ENCODE data around the gene KLHL25.
"Not testable (repeated sequence)": the region's sequence is repeated elsewhere in the genome, so short reads cannot be mapped to it uniquely, and the experiment has no call there.

Gene KLHL25, protein sequence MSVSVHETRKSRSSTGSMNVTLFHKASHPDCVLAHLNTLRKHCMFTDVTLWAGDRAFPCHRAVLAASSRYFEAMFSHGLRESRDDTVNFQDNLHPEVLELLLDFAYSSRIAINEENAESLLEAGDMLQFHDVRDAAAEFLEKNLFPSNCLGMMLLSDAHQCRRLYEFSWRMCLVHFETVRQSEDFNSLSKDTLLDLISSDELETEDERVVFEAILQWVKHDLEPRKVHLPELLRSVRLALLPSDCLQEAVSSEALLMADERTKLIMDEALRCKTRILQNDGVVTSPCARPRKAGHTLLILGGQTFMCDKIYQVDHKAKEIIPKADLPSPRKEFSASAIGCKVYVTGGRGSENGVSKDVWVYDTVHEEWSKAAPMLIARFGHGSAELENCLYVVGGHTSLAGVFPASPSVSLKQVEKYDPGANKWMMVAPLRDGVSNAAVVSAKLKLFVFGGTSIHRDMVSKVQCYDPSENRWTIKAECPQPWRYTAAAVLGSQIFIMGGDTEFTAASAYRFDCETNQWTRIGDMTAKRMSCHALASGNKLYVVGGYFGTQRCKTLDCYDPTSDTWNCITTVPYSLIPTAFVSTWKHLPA

GRCh38 chr15:85794598-85795336 is at the start of gene KLHL25:
Gene KLHL25, minus strand, starts transcription at chr15:85794925. Its CDS starts 25,115 bp downstream, at chr15:85769810.
- peak; percentile 99 for DNase-seq (ENCODE audit: low spot score)

DNA sequence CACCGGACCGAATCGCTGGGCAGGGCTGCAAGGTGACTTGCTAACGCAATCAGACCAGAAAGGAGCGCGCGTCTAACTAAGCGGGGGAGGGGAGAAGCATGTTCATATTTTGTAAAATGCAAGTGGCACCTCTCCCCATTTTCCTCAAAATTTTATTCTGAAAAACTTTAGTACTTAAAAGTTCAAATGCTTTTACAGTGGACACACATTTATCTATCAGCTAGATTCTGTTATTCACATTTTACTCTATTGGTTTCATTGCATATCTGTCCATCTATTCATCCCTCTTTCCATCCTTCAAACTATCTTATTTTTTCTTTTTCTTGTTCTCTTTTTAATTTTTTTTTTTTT is 46.1 kb upstream of the KLHL25 start:
- DNase-seq (ENCODE audit: low spot score), result no peak

DNA sequence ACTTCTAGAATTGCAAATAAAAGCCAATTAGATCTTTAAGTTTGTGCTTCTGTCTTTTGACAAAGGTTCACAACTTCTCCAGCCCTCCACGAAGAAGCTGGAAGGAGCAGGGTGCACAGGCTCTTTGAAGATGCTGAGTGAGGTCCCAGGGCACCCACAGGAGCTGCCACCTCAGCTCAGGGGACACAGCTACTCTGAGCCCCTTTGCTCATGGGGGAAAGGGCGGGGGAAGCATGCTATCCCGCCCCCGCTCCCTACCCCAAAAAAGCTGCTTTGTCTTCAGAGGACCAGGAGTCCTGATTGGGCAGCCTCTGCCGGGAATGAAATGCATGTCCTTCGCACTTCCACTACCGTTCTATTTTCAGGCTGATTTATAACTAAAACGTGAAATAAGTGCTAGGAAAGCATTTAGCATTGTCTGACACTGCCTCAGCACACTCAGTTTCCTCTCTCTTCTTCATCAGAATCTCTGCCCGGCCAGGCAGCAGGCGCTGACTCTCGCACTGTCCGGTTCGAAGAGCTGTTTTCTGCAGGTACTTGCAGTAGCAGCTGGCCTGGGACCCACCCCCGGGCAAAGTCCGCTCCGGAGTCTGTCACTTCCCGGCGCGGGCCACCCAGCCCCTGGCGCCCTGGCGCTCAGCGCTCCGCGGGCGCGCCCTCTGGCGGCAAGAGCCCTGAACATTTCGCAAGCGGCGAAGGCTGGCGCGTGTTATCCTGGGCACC is 45.5 kb upstream of the KLHL25 start:
- DNase-seq (ENCODE audit: low spot score), result peak; percentile 76

DNA sequence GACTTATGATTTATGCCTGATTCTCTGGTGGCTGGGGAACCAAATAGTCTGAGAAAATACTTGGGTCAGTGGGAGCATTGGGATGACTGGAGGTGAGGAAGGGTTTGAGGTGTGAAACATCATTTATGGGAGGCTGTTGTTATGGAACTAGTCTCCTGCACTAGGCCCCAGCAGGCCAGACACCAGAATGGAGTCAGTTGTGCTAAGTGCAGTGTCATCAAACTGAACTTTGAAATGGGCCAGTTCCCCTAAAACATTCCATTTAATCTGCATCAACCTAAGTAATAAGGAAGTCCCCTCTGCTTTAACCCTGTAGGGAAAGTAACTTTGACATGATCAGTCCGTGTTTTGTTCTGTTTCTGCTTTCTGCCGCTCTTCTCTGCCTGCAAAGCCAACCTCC is 44.9 kb upstream of the KLHL25 start:
- no peak for DNase-seq (ENCODE audit: low spot score)

DNA sequence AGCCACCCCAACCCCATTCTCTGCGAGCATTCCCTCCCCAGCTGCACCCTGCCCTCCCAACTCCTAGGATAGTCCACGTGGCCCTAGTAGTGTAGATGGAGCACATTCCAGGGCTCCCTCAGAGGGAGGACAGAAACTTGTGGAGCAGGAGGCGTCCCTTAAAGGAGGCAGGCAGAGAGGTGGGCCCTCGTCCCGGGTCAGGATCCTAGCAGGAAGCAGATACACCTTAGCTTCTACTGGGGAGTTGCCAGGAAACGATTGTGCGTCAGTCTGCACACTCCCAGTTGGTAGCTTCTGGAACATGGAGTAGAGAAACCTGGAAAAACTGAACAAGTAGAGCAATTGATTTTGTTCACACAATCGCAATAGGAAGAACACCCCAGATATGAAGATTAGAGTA is 43.9 kb upstream of the KLHL25 start:
- no peak for DNase-seq (ENCODE audit: low spot score)

DNA sequence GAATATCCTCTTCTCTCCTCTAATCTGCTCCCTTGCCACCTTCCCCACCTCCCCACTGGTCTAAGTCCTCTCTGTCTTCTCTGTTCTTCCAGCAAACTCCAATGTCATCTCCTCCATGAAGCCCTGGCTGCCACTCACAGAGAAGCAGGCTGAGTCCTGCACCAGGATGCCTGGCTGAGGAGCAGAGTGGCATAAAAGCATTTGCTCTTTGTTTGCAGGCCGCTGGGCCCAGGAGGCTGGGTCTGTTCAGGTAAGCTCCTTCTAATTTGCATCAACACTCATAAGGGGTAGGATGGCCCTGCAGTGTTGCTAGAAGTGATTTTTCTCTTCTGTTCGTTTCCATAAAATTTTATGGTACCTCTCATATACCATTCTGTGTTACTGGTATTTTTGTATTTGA is 43.2 kb upstream of the KLHL25 start:
- DNase-seq (ENCODE audit: low spot score), result no peak

DNA sequence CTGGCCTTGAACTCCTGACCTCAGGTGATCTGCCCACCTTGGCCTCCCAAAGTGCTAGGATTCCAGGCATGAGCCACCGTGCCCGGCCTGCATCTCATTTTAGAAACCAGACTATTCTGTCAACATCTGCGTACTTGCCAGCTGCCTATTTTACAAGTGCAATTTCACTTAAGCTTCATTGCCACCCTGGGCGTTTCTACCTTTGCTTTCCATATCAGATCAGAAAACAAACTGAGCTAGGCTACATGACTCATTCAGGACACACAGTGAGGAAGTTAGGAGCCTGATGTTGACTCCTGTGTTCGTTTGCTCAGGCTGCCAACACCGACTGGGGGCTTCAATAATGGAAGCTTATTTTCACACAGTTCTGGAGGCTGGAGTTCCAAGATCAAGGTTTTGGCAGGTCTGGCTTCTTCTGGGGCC is 42.3 kb upstream of the KLHL25 start:
- no peak for DNase-seq (ENCODE audit: low spot score)

DNA sequence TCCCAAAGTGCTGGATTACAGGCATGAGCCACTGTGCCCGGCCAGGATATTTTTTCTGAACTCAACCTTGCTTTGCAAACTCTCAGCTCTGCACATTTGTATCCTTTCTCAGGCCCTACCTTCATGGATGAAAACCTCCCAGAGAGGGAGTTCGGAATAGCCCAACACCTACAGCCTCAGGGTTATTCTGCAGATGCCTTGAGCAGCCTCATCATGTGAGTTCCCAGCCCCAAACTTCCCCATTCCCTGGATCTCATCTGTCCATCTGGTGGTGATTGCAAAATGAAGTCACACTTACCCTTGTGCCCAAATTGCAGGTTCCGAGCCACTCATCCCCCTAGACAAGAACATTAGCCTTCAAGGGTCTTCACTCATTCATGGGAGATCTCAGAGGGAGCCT is 39.9 kb upstream of the KLHL25 start:
- no peak for DNase-seq (ENCODE audit: low spot score)

DNA sequence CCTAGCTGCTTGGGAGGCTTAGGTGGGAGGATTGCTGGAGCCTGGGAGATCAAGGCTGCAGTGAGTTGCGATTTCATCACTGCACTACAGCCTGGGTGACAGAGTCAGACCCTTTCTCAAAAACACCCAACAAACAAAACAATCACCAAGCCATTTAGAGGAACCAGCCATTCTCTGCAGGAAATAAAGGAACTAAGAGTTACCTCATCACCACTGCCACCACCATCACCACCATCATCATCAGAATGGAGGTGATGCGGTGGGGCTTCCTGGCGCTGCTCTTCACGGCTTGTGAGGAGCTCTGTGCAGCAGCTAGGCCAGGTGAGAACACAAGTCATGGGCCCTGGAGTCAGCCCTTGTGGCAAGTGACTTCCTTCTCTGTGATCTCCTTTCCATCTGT is 37.7 kb upstream of the KLHL25 start:
- DNase-seq (ENCODE audit: low spot score), result no peak

- peak; percentile 64 for DNase-seq (ENCODE audit: low spot score)
Measured at GRCh38 chr15:85831415-85832113, 36.8 kb upstream of the KLHL25 start.

- DNase-seq (ENCODE audit: low spot score), result not testable (repeated sequence)
Measured at GRCh38 chr15:85829754-85830153, 35.0 kb upstream of the KLHL25 start.

GRCh38 chr15:85828874-85829273 is 34.1 kb upstream of the KLHL25 start:
- no peak for DNase-seq (ENCODE audit: low spot score)

- no peak for DNase-seq (ENCODE audit: low spot score)
Measured at GRCh38 chr15:85828126-85828525, 33.4 kb upstream of the KLHL25 start.

- DNase-seq (ENCODE audit: low spot score), result no peak
Measured at GRCh38 chr15:85826756-85827515, 32.2 kb upstream of the KLHL25 start.

GRCh38 chr15:85825719-85826118 is 31.0 kb upstream of the KLHL25 start:
- DNase-seq (ENCODE audit: low spot score), result no peak

DNA sequence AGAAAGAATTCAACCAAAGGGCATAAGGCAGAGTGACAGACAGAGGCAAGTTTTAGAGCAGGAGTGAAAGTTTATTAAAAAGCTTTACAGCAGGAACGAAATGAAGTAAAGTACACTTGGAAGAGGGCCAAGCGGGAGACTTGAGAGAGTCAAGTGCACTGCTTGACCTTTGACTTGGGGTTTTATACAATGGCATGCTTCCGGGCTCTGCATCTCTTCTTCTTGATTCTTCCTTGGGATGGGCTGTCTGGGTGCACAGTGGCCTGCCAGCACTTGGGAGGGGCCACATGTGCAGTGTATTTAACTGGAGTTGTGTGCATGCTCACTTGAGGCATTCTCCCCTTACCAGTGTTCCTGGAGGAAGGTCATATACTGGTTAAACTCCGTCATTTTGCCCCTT is 30.4 kb upstream of the KLHL25 start:
- no peak for DNase-seq (ENCODE audit: low spot score)

DNA sequence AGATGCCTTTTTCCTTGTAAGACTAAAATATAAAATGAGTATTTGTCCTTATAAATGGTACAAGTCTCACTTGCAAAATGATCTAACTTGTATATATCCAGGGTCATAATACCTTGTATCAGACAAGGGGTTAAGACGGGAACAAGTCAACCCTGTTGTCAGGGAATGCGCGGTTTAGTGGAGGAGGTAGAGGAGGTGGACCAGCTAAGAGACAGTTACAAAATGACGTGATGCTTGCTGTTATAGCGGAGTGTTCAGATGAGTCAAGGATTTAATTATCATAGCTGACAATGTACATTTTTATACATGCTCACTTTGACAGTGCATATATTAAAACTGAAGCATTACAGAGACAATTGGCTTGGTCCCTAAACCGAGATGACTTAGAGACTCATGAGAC is 26.8 kb upstream of the KLHL25 start:
- DNase-seq (ENCODE audit: low spot score), result no peak

DNA sequence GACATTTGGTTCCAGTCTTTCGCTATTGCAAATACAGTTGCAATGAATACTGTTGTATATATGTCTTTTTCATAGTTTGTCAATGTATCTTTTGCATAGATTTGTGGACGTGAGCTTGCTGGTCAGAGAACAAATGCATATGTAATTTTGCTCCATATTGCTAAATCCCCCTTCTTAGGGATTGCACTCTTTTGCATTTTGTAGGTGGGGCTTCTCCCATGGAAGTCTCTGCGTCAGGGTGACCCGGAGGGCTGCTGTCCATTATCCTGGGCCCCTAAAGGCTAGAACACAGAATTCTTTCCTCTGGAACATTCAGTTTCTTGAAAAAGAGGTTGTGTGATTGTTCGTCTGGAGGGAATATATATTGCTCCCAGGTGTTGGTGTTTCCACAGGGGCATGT is 25.2 kb upstream of the KLHL25 start:
- no peak for DNase-seq (ENCODE audit: low spot score)

GRCh38 chr15:85813234-85813633 is 18.5 kb upstream of the KLHL25 start:
- no peak for DNase-seq (ENCODE audit: low spot score)

- DNase-seq (ENCODE audit: low spot score), result no peak
Measured at GRCh38 chr15:85810075-85810474, 15.3 kb upstream of the KLHL25 start.

- no peak for DNase-seq (ENCODE audit: low spot score)
Measured at GRCh38 chr15:85805420-85805819, 10.7 kb upstream of the KLHL25 start.

Measured in hepatic stellate cell (primary cell).